Measurements from ENCODE around the gene SDC1.

Gene SDC1

DNA sequence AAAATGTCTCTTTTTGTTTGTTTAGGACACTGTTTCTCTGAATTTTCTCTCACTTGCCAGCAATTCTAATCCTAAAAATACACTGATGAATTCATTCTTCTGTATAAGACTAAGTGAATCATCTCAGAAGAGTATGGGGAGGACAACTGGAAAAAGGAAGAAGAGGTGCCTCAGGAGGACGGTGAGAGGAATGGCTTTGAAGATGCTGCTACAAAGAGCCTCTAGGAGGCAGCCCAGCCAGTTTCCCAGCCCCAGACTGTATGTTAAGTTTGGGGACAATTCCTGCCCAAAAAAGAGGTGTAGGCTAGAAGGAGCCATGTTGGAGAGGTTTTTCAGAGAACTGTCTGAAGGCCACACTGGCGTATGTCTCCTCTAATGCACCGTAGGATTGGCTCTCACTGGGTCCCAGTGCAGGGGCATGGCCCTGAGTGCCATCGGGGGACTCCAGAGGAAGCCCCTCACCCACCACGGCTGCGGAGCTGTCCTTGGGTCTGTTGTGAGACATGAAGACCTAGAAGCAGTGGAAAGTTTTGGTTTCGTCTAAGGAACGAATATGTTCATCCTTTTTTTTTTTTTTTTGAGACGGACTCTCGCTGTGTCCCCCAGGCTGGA is 3.1 kb upstream of the SDC1 start:
- DNase-seq (ENCODE audit: low read depth in 2 of 2), result no peak

DNA sequence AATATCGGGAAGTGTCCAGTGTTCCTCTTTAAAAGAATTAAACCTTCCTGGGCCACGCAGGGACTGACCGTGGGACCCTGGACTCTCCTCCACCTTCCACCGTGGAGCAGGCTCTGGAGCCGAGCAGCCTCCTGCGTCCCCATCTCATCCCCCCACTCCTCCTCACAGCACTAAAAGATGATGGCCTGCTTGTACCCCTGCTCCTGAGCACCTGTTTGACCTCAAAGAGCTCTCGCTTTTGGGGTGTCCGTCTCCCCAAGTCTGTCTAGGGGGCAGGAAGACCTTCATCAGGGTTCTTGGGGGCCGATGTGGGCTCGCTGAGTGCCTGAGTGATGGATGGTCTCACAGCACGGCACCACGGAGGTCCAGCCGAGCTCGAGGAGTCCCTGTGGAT is 1.2 kb upstream of the SDC1 start:
- no peak for DNase-seq (ENCODE audit: low read depth in 2 of 2)

DNA sequence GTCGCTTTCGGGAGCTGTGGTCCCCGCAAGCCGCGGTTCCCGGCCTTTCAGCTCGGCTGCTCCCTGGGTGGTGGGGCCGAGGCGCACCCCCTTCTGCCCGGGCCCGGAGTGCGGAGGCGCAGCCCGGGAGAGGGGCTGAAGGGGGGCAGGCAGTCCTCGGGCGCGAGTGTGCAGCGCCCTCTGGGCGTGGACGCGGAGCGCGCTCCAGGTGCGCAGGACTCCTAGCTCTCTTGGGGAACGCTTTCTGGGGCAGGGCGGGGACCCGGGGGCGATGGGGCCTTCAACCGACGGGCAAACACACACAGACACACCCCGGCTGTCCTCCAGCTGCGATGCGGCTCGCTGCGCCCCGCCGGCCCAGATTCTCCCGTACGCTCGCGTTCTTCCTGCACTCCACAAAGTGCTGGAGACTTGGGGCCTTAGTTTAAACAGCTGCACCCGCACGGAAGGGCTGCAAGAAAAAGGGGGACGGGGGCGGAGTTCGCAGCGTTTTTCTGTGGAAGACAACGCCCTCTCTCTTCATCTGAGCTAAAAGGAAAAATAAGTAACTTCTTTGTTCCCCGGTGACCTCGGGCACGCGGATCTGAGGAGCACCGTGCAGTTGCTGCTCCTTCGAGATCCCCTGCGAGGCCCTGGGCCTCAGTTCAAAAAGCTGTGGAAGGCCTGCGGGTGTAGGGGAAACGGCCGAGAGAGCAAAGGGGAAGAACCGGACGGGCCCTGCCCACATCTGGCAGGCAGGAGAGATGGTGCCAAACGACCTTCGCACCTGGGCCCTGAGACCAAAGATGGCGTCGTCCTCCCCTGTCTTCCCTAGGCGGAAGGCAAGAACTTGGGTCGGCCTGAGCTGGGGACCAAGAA is 593 bp upstream of the SDC1 start:
- no peak for DNase-seq (ENCODE audit: low read depth in 2 of 2)

DNA sequence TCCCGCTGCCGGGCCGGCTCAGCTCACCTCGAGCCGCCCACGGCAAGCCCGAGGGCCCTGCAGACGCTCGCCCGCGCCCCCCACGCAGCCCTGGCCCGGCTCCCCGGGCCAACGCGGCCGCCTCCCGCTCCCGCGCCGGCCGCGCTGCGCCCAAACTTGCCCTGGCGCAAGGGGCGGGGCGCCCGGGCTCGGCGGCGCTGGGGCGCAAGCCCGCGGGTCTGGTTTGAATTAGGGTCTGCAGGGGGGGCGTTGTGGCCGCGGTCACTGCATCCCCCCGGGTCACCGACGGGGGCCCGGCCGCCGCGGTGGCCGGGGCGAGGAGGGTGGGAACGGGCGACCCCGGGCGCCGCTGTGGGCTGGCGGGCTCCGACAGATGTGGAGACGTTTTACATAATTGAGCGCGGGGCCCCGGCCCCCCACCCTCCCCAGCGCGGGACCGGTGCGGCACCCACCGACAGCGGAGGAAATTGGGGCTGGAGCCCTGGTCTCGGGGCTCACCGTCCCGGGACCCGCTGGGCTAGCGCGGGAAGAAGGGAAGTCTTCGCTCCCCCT is 690 bp downstream of the SDC1 start:
- DNase-seq (ENCODE audit: low read depth in 2 of 2), result no peak

DNA sequence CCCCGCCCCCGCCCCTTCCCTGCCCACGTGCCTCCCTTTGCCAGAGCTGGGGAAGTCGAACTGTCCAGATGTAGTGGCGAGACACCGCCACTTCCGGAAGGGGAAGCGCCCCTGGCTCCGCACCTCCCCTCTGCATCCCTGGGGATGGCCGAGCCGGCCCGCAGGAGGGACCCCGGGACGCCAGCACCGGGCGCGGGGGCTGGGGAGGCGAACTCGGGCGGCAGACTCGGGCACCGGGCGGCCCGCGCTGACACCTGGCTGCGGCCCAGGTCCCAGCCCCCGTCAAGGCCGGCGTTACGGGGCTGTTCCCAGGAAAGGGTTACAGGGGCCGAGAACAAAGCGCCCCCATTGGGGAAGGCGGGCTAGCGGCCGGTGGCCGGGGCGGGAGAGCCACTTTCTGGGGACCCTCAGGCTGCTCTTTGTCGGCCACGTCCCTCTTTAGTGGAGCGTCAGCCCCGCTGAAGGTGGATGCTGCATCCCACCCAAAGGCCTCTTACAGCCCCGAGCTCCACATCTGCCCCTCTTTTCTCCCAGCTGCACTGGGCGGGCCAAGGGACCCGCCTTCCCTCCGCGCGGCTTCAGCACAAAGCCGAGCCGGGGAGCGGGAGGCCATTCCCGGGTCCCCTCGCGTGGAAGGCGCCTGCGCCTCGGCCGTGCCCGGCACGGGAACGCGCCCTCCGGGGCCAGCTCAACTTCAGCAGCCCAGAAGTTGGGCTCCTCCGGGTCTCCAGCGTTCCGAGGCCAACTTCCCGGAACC is 1.3 kb downstream of the SDC1 start:
- no peak for DNase-seq (ENCODE audit: low read depth in 2 of 2)

DNA sequence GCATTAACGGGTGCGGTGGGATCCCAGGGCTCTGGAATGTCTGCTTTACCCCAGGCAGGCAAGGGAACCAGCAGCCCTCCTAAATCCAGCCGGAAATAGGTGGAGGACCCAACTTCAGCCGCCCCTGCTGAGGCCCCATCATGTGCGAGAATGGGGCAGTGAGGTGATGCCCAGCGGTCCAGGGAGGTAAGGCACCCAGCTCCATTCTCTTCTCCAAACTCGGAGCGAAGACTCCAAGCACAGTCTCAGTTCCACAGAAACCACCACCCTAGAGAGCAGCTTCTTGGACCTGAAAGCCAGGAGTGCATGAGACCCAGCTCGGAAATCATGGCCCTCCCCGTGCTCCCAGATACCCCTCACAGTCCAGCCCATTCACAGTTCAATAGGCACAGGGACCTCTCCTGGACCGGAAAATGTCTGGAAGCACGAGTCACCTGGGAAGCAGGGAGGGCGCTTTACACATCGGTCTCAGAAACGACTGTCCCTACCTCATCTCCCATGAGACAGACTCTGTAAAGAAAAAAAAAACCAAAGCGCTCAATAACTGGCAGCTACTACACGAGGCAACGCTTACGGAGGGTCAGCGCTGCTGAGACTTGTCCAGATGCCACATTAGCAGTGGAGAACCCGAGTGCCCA is 2.0 kb downstream of the SDC1 start:
- no peak for DNase-seq (ENCODE audit: low read depth in 2 of 2)

DNA sequence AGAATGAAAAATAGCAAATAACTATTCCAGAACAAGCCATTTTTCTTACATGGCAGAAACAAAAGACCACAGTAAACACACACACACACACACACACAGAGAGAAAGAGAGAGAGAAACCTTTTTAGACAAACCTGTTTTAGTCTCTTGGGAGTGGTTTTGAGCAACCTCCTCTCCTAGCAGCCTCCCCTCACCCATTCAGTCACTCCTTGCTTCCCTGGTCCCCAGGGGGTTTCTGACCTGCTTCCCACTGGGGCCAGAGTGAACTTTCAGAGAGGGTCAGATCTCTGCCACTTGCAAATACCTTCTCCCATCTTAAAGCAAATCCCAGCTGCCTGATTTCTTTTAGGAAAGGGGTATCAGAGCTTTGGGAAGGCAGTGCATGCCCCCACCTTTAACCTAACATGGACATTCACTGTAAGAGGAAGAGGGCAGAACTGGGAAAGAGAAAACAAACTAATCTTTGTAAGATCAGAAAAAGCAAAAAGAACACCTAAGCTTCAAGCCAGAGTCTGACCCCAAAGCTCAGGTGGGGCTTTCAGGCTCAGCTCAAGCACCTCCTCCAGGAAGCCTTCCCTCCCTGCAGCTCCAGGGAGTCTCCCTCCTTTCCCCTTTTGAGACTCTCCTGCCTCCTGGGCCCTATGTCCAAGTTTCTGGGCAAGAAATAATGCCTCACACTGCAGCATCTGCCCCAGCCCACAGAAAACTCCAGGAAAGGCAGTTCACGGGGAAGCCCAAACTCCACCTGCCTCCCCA is 2.7 kb downstream of the SDC1 start:
- no peak for DNase-seq (ENCODE audit: low read depth in 2 of 2)

DNA sequence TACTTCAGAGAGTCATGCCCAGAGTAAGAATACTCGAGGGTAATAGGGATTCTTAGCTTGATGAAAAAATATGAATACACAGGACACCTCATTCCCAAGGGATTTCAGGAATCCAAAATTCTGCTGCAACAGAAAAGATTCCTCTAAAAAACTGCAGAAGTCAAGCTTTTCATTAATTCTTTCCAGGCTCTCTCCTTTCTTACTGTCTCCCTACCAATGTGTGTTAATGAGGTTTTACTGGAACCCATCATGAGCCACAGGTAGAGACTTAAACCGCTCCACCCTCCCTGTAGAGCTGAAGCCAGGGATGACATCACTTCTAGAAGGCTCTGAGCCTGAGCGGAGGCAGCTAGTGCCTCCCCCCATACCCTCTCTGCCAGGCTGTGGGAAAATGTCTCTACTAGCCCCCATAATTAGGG is 3.4 kb downstream of the SDC1 start:
- DNase-seq (ENCODE audit: low read depth in 2 of 2), result peak; percentile 87 to 88

DNA sequence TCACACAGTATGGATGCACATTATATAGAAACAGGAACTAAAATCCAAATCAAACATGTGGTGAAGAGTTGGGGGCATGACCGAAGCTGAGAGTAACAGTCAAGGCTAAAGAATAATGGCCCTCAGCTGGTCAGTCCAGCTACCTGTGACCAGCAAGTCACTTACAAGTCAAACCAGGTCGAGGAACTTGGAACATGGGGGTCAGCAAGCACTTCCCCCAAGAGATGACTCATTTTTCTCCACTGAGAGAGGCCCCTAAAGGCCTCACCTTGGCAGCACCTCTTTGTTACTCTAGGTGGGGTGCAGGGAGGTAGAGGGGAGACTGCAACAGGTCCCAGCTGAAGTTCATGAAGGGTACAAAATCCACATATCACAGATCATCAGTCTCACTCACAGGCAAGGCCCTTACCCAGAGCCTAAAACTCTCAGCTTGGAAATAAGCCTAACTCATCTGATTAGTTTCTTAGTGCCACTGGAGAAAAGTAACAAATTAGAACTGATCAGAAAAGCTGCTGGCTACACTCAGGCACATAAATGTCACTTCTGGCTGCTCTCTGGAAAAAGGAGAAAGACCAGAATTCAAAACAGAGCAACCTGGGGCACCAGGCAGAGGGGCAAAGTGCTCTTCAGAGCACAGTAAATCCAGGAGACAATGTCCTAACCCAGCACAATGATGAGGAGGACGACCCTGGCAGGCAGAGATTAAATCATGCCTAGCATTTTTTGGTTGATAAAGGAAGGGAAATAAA is 4.0 kb downstream of the SDC1 start:
- DNase-seq (ENCODE audit: low read depth in 2 of 2), result no peak

DNA sequence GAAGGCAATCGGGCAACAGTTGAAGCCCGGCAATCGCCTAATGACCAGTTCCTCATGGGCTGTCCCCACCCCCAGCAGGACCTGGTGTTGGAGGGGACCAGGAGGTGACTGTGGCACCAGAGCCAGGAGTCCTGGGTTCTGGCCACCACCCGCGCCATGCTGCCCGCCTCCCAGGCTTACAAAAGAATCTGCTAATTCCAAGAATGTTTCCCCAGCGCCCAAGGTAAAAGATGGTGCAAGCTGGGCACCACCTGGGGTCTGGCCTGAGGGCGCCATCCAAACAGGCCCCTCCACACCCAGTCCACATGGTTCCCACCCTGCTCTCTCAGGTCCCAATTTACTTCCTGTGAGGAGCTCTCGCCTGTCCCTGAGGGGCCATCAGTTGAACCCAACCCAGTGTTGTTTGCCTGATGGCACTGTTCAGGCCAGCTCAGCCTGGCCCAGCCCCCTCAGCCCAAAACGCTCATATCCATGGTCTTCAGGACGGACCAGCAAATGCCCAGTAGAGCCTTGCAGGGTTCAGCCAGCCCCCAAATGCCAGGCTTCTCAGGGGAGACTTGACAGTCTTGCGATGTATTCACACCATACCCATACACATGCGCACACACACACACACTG is 5.1 kb downstream of the SDC1 start:
- DNase-seq (ENCODE audit: low read depth in 2 of 2), result no peak

DNA sequence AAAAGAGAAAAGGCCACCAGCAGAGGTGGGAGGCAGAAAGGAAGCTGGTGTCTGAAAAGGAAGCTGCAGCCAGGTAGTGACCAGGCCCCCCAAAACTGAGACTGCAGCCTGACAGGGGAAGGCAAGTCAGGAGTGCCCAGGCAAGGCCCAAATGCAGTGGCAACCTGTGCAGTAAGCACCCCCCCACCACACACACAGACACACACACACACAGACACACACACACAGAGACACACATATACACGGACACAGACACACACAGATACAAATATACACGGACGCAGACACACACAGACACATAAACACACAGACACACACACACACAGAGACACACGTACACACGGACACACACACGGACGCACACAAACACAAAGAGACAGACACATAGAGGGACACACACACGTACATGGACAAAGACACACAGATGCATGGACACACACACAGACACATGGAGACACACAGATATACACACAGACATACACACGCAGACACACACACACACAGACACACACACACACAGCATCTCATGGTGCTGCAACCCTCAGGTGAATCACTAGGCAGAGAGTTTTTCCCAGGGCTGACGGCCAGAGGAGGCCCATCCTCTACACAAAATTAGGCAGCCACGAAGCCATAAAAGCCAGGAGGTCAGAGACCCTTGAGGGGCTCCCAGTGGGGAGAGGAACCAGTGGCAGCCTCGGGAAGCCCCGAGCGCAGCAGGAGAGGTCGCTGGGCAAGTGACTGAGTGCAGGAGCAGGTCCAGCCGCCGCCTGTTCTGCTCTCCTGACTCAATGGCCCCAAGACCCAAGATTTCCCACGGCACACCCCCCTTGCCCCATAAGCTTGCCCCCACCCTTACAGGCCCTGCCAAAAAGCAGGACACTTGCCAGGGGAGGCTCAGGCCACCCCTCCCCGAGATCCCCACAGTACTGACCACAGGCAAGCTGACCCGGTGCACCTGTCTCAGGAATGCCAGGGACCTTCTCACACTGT is 6.3 kb downstream of the SDC1 start:
- DNase-seq (ENCODE audit: low read depth in 2 of 2), result no peak

DNA sequence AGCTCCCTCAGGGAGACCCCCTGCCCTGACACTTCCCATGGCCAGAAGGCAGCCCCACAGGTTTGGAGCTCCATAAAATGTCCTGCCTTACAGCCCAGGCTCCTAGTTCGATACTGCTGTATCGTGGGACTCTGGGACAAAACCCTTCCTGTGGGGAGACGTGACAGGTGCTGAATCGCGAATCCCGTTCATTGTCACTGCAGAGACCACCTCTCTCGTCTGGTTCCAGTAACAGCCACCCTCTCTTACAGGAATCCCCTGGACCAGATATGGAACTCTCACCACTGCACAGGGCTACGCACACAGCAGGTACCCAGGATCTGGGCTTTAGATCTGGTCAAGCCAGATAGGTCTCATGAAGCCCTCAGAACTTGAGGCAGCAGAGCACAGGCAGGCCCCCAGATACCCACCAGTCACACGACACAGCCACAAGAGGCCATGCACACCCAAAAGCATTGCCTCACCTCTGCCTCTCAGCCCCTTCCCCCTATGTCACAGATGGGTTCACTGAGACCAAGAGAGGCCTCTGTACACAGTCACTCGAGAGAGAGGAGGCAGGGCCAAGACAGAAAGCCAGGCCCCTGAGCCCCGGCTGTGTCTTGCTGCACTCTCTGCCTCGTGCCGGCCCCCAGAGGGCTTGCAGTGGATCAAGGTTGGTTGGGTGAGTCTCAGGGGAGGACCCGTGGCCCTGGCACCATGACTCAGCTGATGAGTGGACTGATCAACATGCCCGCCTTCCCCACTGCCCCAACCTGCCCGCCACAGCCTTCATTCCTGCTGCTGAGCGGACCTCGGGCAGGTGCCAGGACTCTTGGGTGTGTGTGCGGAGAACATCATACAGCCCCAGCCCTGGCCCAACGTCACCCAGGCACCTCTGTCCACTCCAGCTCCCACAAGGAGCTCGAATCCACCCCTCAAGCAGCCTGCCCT is 7.6 kb downstream of the SDC1 start:
- no peak for DNase-seq (ENCODE audit: low read depth in 2 of 2)

DNA sequence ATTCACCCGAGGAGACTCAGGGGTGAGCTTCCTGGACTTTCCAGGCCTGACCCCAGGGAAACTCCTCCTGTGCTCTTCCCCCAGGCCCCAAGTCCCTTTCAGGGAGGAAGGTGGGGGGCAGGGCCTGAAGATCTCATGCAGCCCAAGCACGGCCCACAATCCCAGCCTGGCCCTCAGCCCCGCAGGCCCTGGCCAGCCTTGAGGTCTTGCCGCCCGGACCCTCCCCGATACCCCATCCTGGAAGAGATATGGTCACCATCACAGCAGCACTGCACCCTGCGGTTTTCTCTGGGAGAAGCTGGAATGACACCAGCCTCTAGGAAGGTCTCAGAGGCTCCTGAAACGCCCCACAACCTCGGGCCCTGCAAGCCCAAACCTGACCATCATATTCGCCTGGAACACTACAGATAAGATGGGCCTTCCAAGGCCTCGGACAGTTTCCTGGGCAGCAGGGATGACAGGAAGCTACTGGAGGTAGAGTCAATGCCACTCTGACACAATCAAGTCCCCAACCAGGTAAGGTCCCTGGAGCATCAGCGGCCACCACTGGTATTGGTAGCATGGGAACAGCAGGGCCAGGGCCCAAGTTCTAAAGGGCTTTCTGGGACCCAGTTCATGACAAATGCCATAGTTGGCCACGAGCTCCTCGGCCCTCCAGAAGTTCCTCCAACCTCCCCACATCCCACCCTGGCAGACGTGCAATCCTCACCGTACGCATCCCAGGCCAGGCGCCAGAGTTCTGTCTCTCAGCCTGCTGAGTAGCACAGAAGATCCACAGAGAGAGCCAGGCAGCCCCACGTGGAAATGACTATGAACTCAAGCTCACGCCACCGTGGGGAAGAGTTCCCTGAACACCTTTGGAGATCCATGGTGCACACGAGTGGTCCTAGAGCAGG is 8.6 kb downstream of the SDC1 start:
- no peak for DNase-seq (ENCODE audit: low read depth in 2 of 2)

DNA sequence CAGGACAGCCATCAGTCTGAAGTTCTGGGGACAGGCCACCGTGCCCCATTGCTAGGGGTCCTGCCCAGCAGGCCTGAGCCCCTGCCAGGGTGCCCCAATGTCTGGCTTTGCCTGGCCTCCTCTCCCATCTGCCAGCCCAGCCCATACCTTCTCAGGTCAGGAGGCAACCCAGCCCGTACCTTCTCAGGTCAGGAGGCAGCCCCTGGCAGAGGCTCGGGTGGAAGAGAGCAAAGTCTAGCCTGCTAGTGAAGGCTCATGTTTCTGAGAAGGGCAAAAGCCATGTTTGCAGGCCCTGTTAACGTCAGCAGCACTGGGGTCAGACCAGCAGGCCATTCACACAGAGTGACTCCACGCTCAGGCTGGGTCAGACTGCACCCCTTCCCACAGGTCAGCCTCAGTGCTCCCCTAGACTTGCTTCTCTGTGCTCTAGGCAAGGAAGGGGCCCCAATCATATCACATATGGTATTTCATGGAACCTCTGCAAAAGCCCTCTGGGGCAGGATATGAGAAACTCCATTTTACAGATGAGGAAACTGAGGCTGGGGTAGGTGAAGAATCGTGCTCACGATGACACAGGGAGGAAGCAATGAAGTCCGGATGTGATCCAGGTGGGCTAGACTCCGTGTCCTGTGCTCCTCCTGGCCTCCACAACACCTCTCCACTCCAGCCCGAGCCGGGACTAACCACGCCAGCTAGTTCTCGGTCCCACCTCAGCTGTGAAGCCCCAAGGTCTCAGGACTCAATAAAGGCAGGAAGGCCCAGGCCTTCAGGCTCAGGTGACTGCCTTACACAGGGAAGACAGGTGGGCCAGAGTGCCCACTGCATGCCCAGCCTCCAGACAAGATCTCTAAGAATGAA is 9.5 kb downstream of the SDC1 start:
- no peak for DNase-seq (ENCODE audit: low read depth in 2 of 2)

DNA sequence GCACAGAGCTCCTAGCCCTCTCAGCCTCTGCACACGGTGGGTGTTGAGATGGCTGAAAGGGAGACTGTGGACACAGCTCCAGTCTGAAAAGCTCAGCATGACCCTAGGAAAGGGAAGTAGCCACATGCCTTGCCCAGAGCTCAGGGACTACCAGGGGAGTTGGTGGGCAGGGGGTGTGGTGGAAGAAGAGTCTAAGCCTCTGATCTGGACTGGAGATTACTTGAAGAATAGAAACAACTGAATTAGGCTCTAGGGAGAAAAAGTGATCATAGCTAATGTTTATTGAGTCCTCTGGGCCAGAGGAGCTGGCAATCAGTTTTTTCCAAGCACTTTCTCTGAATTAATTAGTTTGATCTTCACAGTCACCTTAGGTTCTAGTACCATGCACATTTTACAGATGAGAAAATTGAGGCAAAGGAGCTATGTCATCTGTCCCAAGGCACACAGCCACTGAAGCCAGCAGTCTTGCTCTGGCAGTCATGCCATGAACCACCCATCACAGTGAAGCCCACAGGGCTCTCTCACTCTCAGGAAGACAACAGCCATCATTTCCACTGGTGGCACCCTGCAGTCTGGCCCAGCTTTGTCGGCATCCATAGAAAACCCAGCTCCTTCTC is 10.3 kb downstream of the SDC1 start:
- DNase-seq (ENCODE audit: low read depth in 2 of 2), result no peak
